IPS DF 6.9 (cell line): ENCODE measurements around the gene COL27A1.

Source experiments
- DNase-seq: peaks from one replicate; pipeline ENCODE4 v3.0.0-alpha.2; 2013; ENCODE audit warnings: low read depth, low spot score
- H3K27ac ChIP-seq: one replicate; pipeline ENCODE4 v1.5.1; 2013; ENCODE audit warnings: low read length, control low read depth
- H3K27me3 ChIP-seq: 2 replicates; pipeline ENCODE4 v1.6.1; 2013; ENCODE audit warnings: mild to moderate bottlenecking, low read length; ENCODE audit not compliant: control insufficient read depth, insufficient read depth
- H3K36me3 ChIP-seq: 2 replicates; pipeline ENCODE4 v1.6.1; 2013; ENCODE audit warnings: low read length; ENCODE audit not compliant: control insufficient read depth, insufficient read depth
- H3K4me1 ChIP-seq: 2 replicates; pipeline ENCODE4 v1.6.1; 2013; ENCODE audit warnings: low read length; ENCODE audit not compliant: control insufficient read depth, insufficient read depth
- H3K4me3 ChIP-seq: 2 replicates; pipeline ENCODE4 v1.5.1; 2013; ENCODE audit warnings: mild to moderate bottlenecking, low read length
- H3K9me3 ChIP-seq: 2 replicates; pipeline ENCODE4 v1.6.1; 2013; ENCODE audit warnings: low read length, inconsistent platforms; ENCODE audit not compliant: control insufficient read depth, insufficient read depth
- WGBS: extraction: QIAGEN DNeasy Blood & Tissue Kit; methylation state at CpG from one replicate; pipeline ENCODE4 v1.1.7; 2013; ENCODE audit warnings: mixed read lengths, missing lambda C conversion rate; ENCODE audit not compliant: insufficient read length, insufficient coverage; 5-methylcytosine and 5-hydroxymethylcytosine counted together

COL27A1 gene

GRCh38 chr9:114344692-114345091 lies 189.4 kb downstream of the COL27A1 start:
- H3K27ac ChIP-seq = no peak overlapping the region
- H3K9me3 ChIP-seq = no peaks in the 10 kb centered on the region
- no peaks in the 10 kb centered on the region for H3K27me3 ChIP-seq
- peaks cover 4% of the 10 kb centered on the region; the same call in 1 of the 2 replicates for H3K4me1 ChIP-seq
- H3K36me3 ChIP-seq = peaks cover 25% of the 10 kb centered on the region
- no CpG with 5 or more reads among the region's 3 CpGs for WGBS
- no peak overlapping the region for H3K4me3 ChIP-seq
- no peak for DNase-seq

GRCh38 chr9:114345493-114346065 lies 190.2 kb downstream of the COL27A1 start:
- H3K27me3 ChIP-seq = no peaks in the 10 kb centered on the region
- peaks cover 21% of the 10 kb centered on the region for H3K36me3 ChIP-seq
- WGBS = no CpG with 5 or more reads among the region's 7 CpGs
- DNase-seq = no peak
- no peak overlapping the region for H3K27ac ChIP-seq
- H3K9me3 ChIP-seq = no peaks in the 10 kb centered on the region
- no peak overlapping the region for H3K4me3 ChIP-seq
- H3K4me1 ChIP-seq = peaks cover 4% of the 10 kb centered on the region; the same call in 1 of the 2 replicates

- Histone ChIP-seq H3K4me1 (peaks cover 4% of the 10 kb centered on the region; the same call in 1 of the 2 replicates), H3K27me3 (no peaks in the 10 kb centered on the region), H3K4me3 (no peak overlapping the region), H3K36me3 (peaks cover 22% of the 10 kb centered on the region), H3K9me3 (no peaks in the 10 kb centered on the region), H3K27ac (no peak overlapping the region)
- WGBS = no CpG with 5 or more reads among the region's 11 CpGs
- no peak for DNase-seq
Observed at GRCh38 chr9:114346146-114346545, 190.8 kb downstream of the COL27A1 start.

GRCh38 chr9:114347675-114348074 lies 192.3 kb downstream of the COL27A1 start:
- Histone ChIP-seq H3K27ac (no peak overlapping the region), H3K9me3 (no peaks in the 10 kb centered on the region), H3K36me3 (peaks cover 20% of the 10 kb centered on the region), H3K27me3 (no peaks in the 10 kb centered on the region), H3K4me1 (peaks cover 4% of the 10 kb centered on the region; the same call in 1 of the 2 replicates), H3K4me3 (no peak overlapping the region)
- WGBS = no CpG with 5 or more reads among the region's 15 CpGs
- no peak for DNase-seq

- Histone ChIP-seq H3K4me1 (peaks cover 4% of the 10 kb centered on the region; the same call in 1 of the 2 replicates), H3K27ac (no peak overlapping the region), H3K36me3 (peaks cover 20% of the 10 kb centered on the region), H3K9me3 (no peaks in the 10 kb centered on the region), H3K27me3 (no peaks in the 10 kb centered on the region), H3K4me3 (no peak overlapping the region)
- no CpG with 5 or more reads among the region's 12 CpGs for WGBS
- no peak for DNase-seq
Observed at GRCh38 chr9:114348261-114348905, 193.0 kb downstream of the COL27A1 start.

GRCh38 chr9:114348906-114349482 lies 193.7 kb downstream of the COL27A1 start:
- Histone ChIP-seq H3K27ac (no peak overlapping the region), H3K4me3 (no peak overlapping the region), H3K9me3 (no peaks in the 10 kb centered on the region), H3K36me3 (peaks cover 17% of the 10 kb centered on the region), H3K27me3 (no peaks in the 10 kb centered on the region), H3K4me1 (peaks cover 4% of the 10 kb centered on the region; the same call in 1 of the 2 replicates)
- WGBS = no CpG with 5 or more reads among the region's 9 CpGs
- DNase-seq = peak; percentile 48

GRCh38 chr9:114349713-114350480 lies 194.6 kb downstream of the COL27A1 start:
- no CpG with 5 or more reads among the region's 10 CpGs for WGBS
- no peak overlapping the region for H3K27ac ChIP-seq

GRCh38 chr9:114350636-114351401 lies 195.5 kb downstream of the COL27A1 start:
- DNase-seq = no peak
- Histone ChIP-seq H3K4me3 (no peak overlapping the region), H3K4me1 (peaks cover 4% of the 10 kb centered on the region; the same call in 1 of the 2 replicates), H3K27ac (no peak overlapping the region), H3K36me3 (peaks cover 18% of the 10 kb centered on the region), H3K27me3 (no peaks in the 10 kb centered on the region), H3K9me3 (no peaks in the 10 kb centered on the region)
- no CpG with 5 or more reads among the region's 16 CpGs for WGBS

More at GRCh38 chr9:114349713-114350480, 194.6 kb downstream of the COL27A1 start:
- no peaks in the 10 kb centered on the region for H3K27me3 ChIP-seq
- peaks cover 13% of the 10 kb centered on the region; the same call in 1 of the 2 replicates for H3K36me3 ChIP-seq
- no peak overlapping the region for H3K4me3 ChIP-seq
- no peak for DNase-seq
- no peaks in the 10 kb centered on the region for H3K9me3 ChIP-seq
- peaks cover 4% of the 10 kb centered on the region; the same call in 1 of the 2 replicates for H3K4me1 ChIP-seq

GRCh38 chr9:114351932-114352331 lies 196.6 kb downstream of the COL27A1 start:
- Histone ChIP-seq H3K4me1 (peaks cover 4% of the 10 kb centered on the region; the same call in 1 of the 2 replicates), H3K9me3 (no peaks in the 10 kb centered on the region), H3K4me3 (no peak overlapping the region), H3K27me3 (no peaks in the 10 kb centered on the region), H3K27ac (no peak overlapping the region), H3K36me3 (peaks cover 13% of the 10 kb centered on the region)
- WGBS = no CpG with 5 or more reads among the region's 4 CpGs
- no peak for DNase-seq
